HCT116 (cell line): Measurements from ENCODE around the gene WDR27. TPM values are rescaled to one million over a fixed set of nuclear protein-coding genes. Genes with fewer than 3 reads are reported as not detected.
A peak's percentile ranks its signal among the peaks of the same experiment; 100 is the strongest.

Experiments used
- ATAC-seq: fragments of 200-7000 bp; cut with Tn5 transposase; 2 replicates; pipeline ENCODE4 v1.9.1; 2020; ENCODE audit warnings: mild to moderate bottlenecking, moderate library complexity
- BruUV-seq: library from RNA; stranded (reverse); fragments of 400-500 nt; replicated peaks from 2 replicates; lab custom pipeline; 2021; lab: Mats Ljungman, UMichigan
- CTCF ChIA-PET: fragments of 300-600 bp; sonication (Branson Sonifier 250); formaldehyde crosslinking; loops from one replicate; lab custom pipeline; 2021; ENCODE audit warnings: antibody characterized with exemption; lab: Charles Lee
- POLR2A ChIA-PET: fragments of 300-600, 350-600 bp; sonication (Branson Sonifier 250); formaldehyde crosslinking; loops from one replicate; lab custom pipeline; 2021; ENCODE audit warnings: antibody characterized with exemption; lab: Charles Lee
- RAD21 ChIA-PET, 2 experiments: fragments of 300-600 bp; sonication (Branson Sonifier 250); formaldehyde crosslinking; loops; one replicate each; lab custom pipeline; 2023; ENCODE audit warnings: low total read pairs in 2 of 2; ENCODE audit not compliant: uncharacterized antibody in 2 of 2, unreplicated experiment in 2 of 2, low non-redundant PET in 1 of 2; lab: Charles Lee
- DNase-seq: peaks from one replicate; pipeline ENCODE4 v3.0.0-alpha.2; 2010; ENCODE audit warnings: low read depth, low spot score
- H2AFZ ChIP-seq: fragments of 200-600 bp; shearing (Covaris generic), sonication (generic); 2 replicates; pipeline ENCODE4 v1.6.1; 2017; ENCODE audit warnings: low read depth, mixed run types, mixed read lengths, antibody characterized with exemption, low read length; ENCODE audit not compliant: poor library complexity, severe bottlenecking
- H3K27ac ChIP-seq: 2 replicates; pipeline ENCODE4 v1.5.1; 2012; ENCODE audit warnings: low read depth, low read length
- H3K27me3 ChIP-seq: fragments of 200-600 bp; sonication (generic); 2 replicates; pipeline ENCODE4 v1.6.1; 2016; ENCODE audit warnings: mixed run types, low read length, mixed read lengths; ENCODE audit not compliant: insufficient read depth
- H3K36me3 ChIP-seq, 2 experiments: fragments of 200-500 bp in 1 of 2; fragments of 200-600 bp in 1 of 2; sonication (Bioruptor generic) in 1 of 2; sonication (generic) in 1 of 2; 2 replicates each; pipeline versions ENCODE4 v1.5.1 to v1.6.1; 2014 to 2016; ENCODE audit warnings: low read length in 2 of 2, inconsistent platforms in 1 of 2, mixed read lengths in 1 of 2, mixed run types in 1 of 2; ENCODE audit not compliant: insufficient read depth in 2 of 2, control insufficient read depth in 1 of 2
- H3K4me1 ChIP-seq, 2 experiments: fragments of 200-600 bp in 1 of 2; sonication (generic) in 1 of 2; 2 replicates each; pipeline versions ENCODE4 v1.5.1 to v1.6.1; 2012 to 2017; ENCODE audit warnings: low read length in 2 of 2, inconsistent platforms in 1 of 2, mild to moderate bottlenecking in 1 of 2, mixed read lengths in 1 of 2, mixed run types in 1 of 2, moderate library complexity in 1 of 2; ENCODE audit not compliant: insufficient read depth in 2 of 2, control insufficient read depth in 1 of 2
- H3K4me2 ChIP-seq: fragments of 200-600 bp; sonication (generic); 2 replicates; pipeline ENCODE4 v1.6.1; 2017; ENCODE audit warnings: mixed run types, low read length, mixed read lengths
- H3K4me3 ChIP-seq, 2 experiments: fragments of 200-600 bp in 1 of 2; sonication (generic) in 1 of 2; replicated peaks in 1 of 2; 2 replicates each; pipeline ENCODE4 v1.5.1; 2011 to 2016; ENCODE audit warnings: low read length in 2 of 2, control low read depth in 1 of 2, low read depth in 1 of 2, mild to moderate bottlenecking in 1 of 2, mixed read lengths in 1 of 2, mixed run types in 1 of 2
- H3K79me2 ChIP-seq: fragments of 200-600 bp; sonication (generic); 2 replicates; pipeline ENCODE4 v1.6.1; 2017; ENCODE audit warnings: mild to moderate bottlenecking, mixed run types, low read length, moderate library complexity, mixed read lengths; ENCODE audit not compliant: insufficient read depth
- H3K9ac ChIP-seq: fragments of 200-600 bp; sonication (generic); 2 replicates; pipeline ENCODE4 v1.6.1; 2016; ENCODE audit warnings: low read length, mixed read lengths
- H3K9me2 ChIP-seq: fragments of 200-600 bp; sonication (generic), shearing (Covaris generic); 2 replicates; pipeline ENCODE4 v1.6.1; 2017; ENCODE audit warnings: mixed run types, mild to moderate bottlenecking, moderate library complexity; ENCODE audit not compliant: insufficient read depth
- H3K9me3 ChIP-seq, 2 experiments: fragments of 200-500 bp in 1 of 2; fragments of 200-600 bp in 1 of 2; sonication (Bioruptor generic) in 1 of 2; sonication (generic) in 1 of 2; 2 replicates each; pipeline ENCODE4 v1.6.1; 2014 to 2017; ENCODE audit warnings: low read length in 2 of 2, mixed read lengths in 2 of 2, inconsistent platforms in 1 of 2, low read depth in 1 of 2, mild to moderate bottlenecking in 1 of 2, mixed run types in 1 of 2, moderate library complexity in 1 of 2; ENCODE audit not compliant: control insufficient read depth in 1 of 2, insufficient read depth in 1 of 2
- H4K20me1 ChIP-seq: fragments of 200-600 bp; sonication (generic), shearing (Covaris generic); 2 replicates; pipeline ENCODE4 v1.6.1; 2017; ENCODE audit warnings: mixed run types, mild to moderate bottlenecking, moderate library complexity; ENCODE audit not compliant: insufficient read depth
- EZH2 ChIP-seq: fragments of 200-600 bp; sonication (generic); IDR thresholded peaks from 2 replicates; pipeline ENCODE4 v1.6.1; 2017; ENCODE audit warnings: antibody characterized with exemption, mixed run types
- EZH2phosphoT487 ChIP-seq: fragments of 200-600 bp; IDR thresholded peaks from 2 replicates; pipeline ENCODE4 v1.6.1; 2018; ENCODE audit warnings: antibody characterized with exemption, borderline replicate concordance
- FOSL1 ChIP-seq: IDR thresholded peaks from 2 replicates; pipeline ENCODE4 v1.6.1; 2012; ENCODE audit warnings: low read depth
- JUND ChIP-seq: IDR thresholded peaks from 2 replicates; pipeline ENCODE4 v1.6.1; 2012
- RAD21 ChIP-seq: IDR thresholded peaks from 2 replicates; pipeline ENCODE4 v1.6.1; 2012; ENCODE audit warnings: low read depth, mild to moderate bottlenecking
- SP1 ChIP-seq: IDR thresholded peaks from 2 replicates; pipeline ENCODE4 v1.6.1; 2012; ENCODE audit warnings: low read depth
- SRF ChIP-seq: IDR thresholded peaks from 2 replicates; pipeline ENCODE4 v1.6.1; 2012; ENCODE audit warnings: low read depth
- TCF7L2 ChIP-seq: IDR thresholded peaks from 2 replicates; pipeline ENCODE4 v1.7.0; 2011; ENCODE audit warnings: borderline replicate concordance, inconsistent platforms; ENCODE audit not compliant: insufficient read depth, insufficient read length; ENCODE audit errors: extremely low read depth
- ZFX ChIP-seq: fragments of 450-650 bp; IDR thresholded peaks from 2 replicates; pipeline ENCODE4 v1.6.1; 2017
- intact Hi-C: fragments of 100-400 bp; cut with micrococcal nuclease; formaldehyde crosslinking; loops from 2 replicates; pipeline ENCODE4 v1.10.0; 2022
- total RNA-seq: library from RNA; stranded (reverse); gene quantifications from one replicate; pipeline ENCODE4 v1.2.1, GENCODE V29; 2021; ENCODE audit not compliant: unreplicated experiment
- TF ChIP-seq, protein P1 (sequence below): IDR thresholded peaks from 2 replicates; pipeline ENCODE4 v1.6.1; 2012; ENCODE audit warnings: low read depth
- TF ChIP-seq, protein P2 (sequence below): IDR thresholded peaks from 2 replicates; pipeline ENCODE4 v1.6.1; 2011; ENCODE audit warnings: mild to moderate bottlenecking, low read length, moderate library complexity; ENCODE audit not compliant: insufficient replicate concordance; ENCODE audit errors: extremely low read depth
- TF ChIP-seq, protein P3 (sequence below): IDR thresholded peaks from 2 replicates; pipeline ENCODE4 v1.6.1; 2012
- TF ChIP-seq, protein P4 (sequence below), 3 experiments: fragments of 200-600 bp in 1 of 3; sonication (generic) in 1 of 3; IDR thresholded peaks in 2 of 3; conservative IDR thresholded peaks in 1 of 3; 2 replicates each; pipeline ENCODE4 v1.5.1; 2012 to 2017; ENCODE audit warnings: low read depth in 2 of 3, low read length in 2 of 3, antibody characterized with exemption in 1 of 3, borderline replicate concordance in 1 of 3, control low read depth in 1 of 3, mild to moderate bottlenecking in 1 of 3, mixed read lengths in 1 of 3, mixed run types in 1 of 3, moderate library complexity in 1 of 3; ENCODE audit not compliant: insufficient read depth in 1 of 3

The WDR27 gene
- total RNA-seq, 1 experiment from 2014 or later, result 60.6 TPM

DNA sequence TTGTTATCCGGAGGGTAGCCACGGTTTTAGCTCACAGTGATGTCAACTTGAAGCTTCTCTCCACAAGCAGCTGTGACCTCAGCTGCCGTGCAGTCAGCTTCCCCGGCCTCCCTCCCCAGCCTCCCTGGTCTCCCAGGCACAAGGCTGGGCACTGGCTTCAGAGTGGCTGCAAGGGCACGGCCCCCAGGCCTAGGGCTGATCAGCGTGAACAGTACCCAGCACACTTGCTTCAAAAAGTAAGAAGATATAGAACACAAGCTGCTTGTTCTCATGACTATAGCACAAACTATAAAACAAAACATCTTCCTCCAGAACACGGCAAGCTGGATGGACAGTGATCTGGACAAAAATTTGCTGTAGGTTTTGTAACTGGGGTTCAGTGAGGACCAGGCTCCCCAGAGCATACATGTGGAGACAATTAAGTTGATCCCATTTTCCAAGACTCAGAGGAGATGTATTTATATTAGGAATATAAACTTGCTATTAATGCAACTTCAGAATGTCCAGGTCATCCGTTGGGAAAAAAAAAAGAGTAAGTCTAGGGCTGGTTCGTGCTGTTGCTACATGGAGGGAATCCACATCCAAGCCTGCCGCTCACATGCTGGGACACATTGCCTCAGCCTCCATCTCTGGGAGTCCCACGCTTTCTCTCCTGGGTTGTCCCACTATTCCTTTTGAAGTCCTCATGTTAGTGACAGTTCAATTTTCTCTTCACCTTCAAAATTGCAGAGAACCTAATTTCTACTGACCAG lies 248.8 kb downstream of the WDR27 start:
- Histone ChIP-seq H2AFZ (no peak overlapping the region), H3K4me2 (peak overlapping the region; percentile 76), H3K79me2 (no peaks in the 10 kb centered on the region), H3K36me3 (no peaks in the 10 kb centered on the region), H3K9me3 (no peaks in the 10 kb centered on the region), H3K27me3 (no peaks in the 10 kb centered on the region), H3K9me2 (no peaks in the 10 kb centered on the region), H3K27ac (no peak overlapping the region; the same call in 1 of the 2 replicates), H4K20me1 (no peaks in the 10 kb centered on the region), H3K9ac (no peak overlapping the region), H3K4me3 (no peak overlapping the region), H3K4me1 (peaks cover 4 to 20% of the 10 kb centered on the region in 2 experiments; a peak in 3 of 4 replicates)
- ChIA-PET POLR2A (interaction anchor here (0.6 kb wide), 1 partner anchor 800 kb away, joined by 3 read pairs; no protein-coding TSS in a partner anchor), CTCF (no interaction called here), RAD21 (no interaction called here)
- TF ChIP-seq SRF (no peak), SP1 (no peak), EZH2phosphoT487 (no peak), TCF7L2 (no peak), RAD21 (no peak), FOSL1 (no peak), EZH2 (no peak), JUND (no peak), ZFX (no peak)
- TF ChIP-seq, protein P1, sequence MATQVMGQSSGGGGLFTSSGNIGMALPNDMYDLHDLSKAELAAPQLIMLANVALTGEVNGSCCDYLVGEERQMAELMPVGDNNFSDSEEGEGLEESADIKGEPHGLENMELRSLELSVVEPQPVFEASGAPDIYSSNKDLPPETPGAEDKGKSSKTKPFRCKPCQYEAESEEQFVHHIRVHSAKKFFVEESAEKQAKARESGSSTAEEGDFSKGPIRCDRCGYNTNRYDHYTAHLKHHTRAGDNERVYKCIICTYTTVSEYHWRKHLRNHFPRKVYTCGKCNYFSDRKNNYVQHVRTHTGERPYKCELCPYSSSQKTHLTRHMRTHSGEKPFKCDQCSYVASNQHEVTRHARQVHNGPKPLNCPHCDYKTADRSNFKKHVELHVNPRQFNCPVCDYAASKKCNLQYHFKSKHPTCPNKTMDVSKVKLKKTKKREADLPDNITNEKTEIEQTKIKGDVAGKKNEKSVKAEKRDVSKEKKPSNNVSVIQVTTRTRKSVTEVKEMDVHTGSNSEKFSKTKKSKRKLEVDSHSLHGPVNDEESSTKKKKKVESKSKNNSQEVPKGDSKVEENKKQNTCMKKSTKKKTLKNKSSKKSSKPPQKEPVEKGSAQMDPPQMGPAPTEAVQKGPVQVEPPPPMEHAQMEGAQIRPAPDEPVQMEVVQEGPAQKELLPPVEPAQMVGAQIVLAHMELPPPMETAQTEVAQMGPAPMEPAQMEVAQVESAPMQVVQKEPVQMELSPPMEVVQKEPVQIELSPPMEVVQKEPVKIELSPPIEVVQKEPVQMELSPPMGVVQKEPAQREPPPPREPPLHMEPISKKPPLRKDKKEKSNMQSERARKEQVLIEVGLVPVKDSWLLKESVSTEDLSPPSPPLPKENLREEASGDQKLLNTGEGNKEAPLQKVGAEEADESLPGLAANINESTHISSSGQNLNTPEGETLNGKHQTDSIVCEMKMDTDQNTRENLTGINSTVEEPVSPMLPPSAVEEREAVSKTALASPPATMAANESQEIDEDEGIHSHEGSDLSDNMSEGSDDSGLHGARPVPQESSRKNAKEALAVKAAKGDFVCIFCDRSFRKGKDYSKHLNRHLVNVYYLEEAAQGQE, result no peak
- TF ChIP-seq, protein P2, sequence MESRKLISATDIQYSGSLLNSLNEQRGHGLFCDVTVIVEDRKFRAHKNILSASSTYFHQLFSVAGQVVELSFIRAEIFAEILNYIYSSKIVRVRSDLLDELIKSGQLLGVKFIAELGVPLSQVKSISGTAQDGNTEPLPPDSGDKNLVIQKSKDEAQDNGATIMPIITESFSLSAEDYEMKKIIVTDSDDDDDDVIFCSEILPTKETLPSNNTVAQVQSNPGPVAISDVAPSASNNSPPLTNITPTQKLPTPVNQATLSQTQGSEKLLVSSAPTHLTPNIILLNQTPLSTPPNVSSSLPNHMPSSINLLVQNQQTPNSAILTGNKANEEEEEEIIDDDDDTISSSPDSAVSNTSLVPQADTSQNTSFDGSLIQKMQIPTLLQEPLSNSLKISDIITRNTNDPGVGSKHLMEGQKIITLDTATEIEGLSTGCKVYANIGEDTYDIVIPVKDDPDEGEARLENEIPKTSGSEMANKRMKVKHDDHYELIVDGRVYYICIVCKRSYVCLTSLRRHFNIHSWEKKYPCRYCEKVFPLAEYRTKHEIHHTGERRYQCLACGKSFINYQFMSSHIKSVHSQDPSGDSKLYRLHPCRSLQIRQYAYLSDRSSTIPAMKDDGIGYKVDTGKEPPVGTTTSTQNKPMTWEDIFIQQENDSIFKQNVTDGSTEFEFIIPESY, result no peak
- TF ChIP-seq, protein P3, sequence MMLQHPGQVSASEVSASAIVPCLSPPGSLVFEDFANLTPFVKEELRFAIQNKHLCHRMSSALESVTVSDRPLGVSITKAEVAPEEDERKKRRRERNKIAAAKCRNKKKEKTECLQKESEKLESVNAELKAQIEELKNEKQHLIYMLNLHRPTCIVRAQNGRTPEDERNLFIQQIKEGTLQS, result no peak
- TF ChIP-seq, protein P4, sequence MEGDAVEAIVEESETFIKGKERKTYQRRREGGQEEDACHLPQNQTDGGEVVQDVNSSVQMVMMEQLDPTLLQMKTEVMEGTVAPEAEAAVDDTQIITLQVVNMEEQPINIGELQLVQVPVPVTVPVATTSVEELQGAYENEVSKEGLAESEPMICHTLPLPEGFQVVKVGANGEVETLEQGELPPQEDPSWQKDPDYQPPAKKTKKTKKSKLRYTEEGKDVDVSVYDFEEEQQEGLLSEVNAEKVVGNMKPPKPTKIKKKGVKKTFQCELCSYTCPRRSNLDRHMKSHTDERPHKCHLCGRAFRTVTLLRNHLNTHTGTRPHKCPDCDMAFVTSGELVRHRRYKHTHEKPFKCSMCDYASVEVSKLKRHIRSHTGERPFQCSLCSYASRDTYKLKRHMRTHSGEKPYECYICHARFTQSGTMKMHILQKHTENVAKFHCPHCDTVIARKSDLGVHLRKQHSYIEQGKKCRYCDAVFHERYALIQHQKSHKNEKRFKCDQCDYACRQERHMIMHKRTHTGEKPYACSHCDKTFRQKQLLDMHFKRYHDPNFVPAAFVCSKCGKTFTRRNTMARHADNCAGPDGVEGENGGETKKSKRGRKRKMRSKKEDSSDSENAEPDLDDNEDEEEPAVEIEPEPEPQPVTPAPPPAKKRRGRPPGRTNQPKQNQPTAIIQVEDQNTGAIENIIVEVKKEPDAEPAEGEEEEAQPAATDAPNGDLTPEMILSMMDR (IDR thresholded peaks at IDR 0.05 in 2 of 3, conservative IDR thresholded peaks at IDR 0.05 in 1 of 3; ENCODE audit: borderline replicate concordance in 1 of 3, insufficient read depth in 1 of 3, low read depth in 2 of 3, low read length in 2 of 3), result no peak
- intact Hi-C loops, result no loop called here
- 0 out of 2 replicates have a peak, but pooled peaks have one; percentile 16 for ATAC-seq
- no peak for DNase-seq
- no TSS peak for BruUV-seq
